ENCODE data around the gene LRP2. TPM values are rescaled to one million over a fixed set of nuclear protein-coding genes. Genes with fewer than 3 reads are reported as not detected.
A peak's percentile ranks its signal among the peaks of the same experiment; 100 is the strongest.

The LRP2 gene
- total and polyA plus RNA-seq, 10 of the 15 experiments (the other 5 are each of a cell fraction or from before 2014, with no cell fraction given), result 0.01 to 0.19 (median 0.06) TPM; not detected in 5

- CTCF ChIA-PET, result interaction anchor here (1.5 kb wide), 1 partner anchor 12 kb away, joined by 5 read pairs; no protein-coding TSS in a partner anchor
- in situ Hi-C loops (cut with MboI), result no loop called here
- Histone ChIP-seq H3K27ac (ENCODE audit: control insufficient read depth, insufficient read depth) (no peak overlapping the region), H4K20me1 (ENCODE audit: control insufficient read depth, insufficient read depth) (no peaks in the 10 kb centered on the region), H3K36me3 (ENCODE audit: control insufficient read depth in 2 of 2, insufficient read depth in 2 of 2, low read length in 1 of 2) (no peaks in the 10 kb centered on the region), H3K4me1 (ENCODE audit: control insufficient read depth, insufficient read depth, low read length) (no peaks in the 10 kb centered on the region), H3K79me2 (ENCODE audit: control insufficient read depth, insufficient read depth, low read length) (no peaks in the 10 kb centered on the region), H3K9me3 (replicated peaks; ENCODE audit: control insufficient read depth, insufficient read depth, low read length) (no peaks in the 10 kb centered on the region), H3K4me2 (ENCODE audit: control insufficient read depth, insufficient read depth) (no peak overlapping the region), H3K9ac (ENCODE audit: control insufficient read depth, insufficient read depth, low read length) (no peak overlapping the region), H3K27me3 (replicated peaks in 1 of 2; ENCODE audit: control insufficient read depth in 2 of 2, insufficient read depth in 2 of 2, low read length in 1 of 2) (no peaks in the 10 kb centered on the region), H2AFZ (ENCODE audit: control insufficient read depth, low read depth, low read length) (no peak overlapping the region), H3K4me3 (no peak overlapping the region)
- WGBS (ENCODE audit: insufficient coverage, insufficient replicate concordance, low lambda C conversion rate, missing lambda C conversion rate), result 35% methylated on average over 3 of the region's 3 CpGs
- DNase-seq (ENCODE audit: low read depth, low spot score), result no peak
- intact Hi-C loops (cut with micrococcal nuclease; ENCODE audit: unreplicated experiment), result loop anchor here (10.0 kb wide), 1 partner anchor 258 kb away; no protein-coding TSS in a partner anchor
- RAD21 ChIA-PET (ENCODE audit: unreplicated experiment), result no interaction called here
- SMC1A ChIA-PET (ENCODE audit: uncharacterized antibody, unreplicated experiment), result no interaction called here
- peak; percentile 51 for ATAC-seq
- peak; percentile 18 for FAIRE-seq
- TF ChIP-seq ETV6 (conservative IDR thresholded peaks at IDR 0.05 in 1 of 2, IDR thresholded peaks at IDR 0.05 in 1 of 2; ENCODE audit: borderline replicate concordance in 1 of 2, low read depth in 1 of 2) (0 out of 4 replicates have a peak, but pooled peaks of 1 of the 2 experiments have one; percentile 31), HDAC6 (IDR thresholded peaks at IDR 0.05; ENCODE audit: unreplicated experiment) (no peak)
- POLR2A ChIA-PET, result no interaction called here
- BruUV-seq (replicated peaks), result no TSS peak
Measured at GRCh38 chr2:169222665-169223064, 139.7 kb downstream of the LRP2 start.

- no peaks in the 10 kb centered on the region for H3K36me3 ChIP-seq (ENCODE audit: control insufficient read depth in 2 of 2, insufficient read depth in 2 of 2, low read length in 1 of 2)
- no peak overlapping the region for H3K27ac ChIP-seq (ENCODE audit: control insufficient read depth, insufficient read depth)
- in situ Hi-C loops (cut with MboI) (no loop called here), intact Hi-C loops (cut with micrococcal nuclease; ENCODE audit: unreplicated experiment) (loop anchor here (10.0 kb wide), 1 partner anchor 257 kb away; no protein-coding TSS in a partner anchor)
- H2AFZ ChIP-seq (ENCODE audit: control insufficient read depth, low read depth, low read length), result no peak overlapping the region
- ChIA-PET SMC1A (ENCODE audit: uncharacterized antibody, unreplicated experiment) (interaction anchor here (0.8 to 2.5 kb wide), 2 partner anchors 11 to 15 kb away, joined by 3 to 5 read pairs; no protein-coding TSS in a partner anchor), RAD21 (ENCODE audit: unreplicated experiment) (interaction anchor here (1.1 kb wide), 1 partner anchor 14 kb away, joined by 3 read pairs; no protein-coding TSS in a partner anchor), CTCF (interaction anchor here (0.8 to 1.4 kb wide), 9 partner anchors 8 to 112 kb away, joined by 3 to 4 read pairs (median 3); no protein-coding TSS in a partner anchor), POLR2A (interaction anchor here (0.6 kb wide), 1 partner anchor 975 kb away, joined by 3 read pairs; no protein-coding TSS in a partner anchor)
- FAIRE-seq (no peak), DNase-seq (ENCODE audit: low read depth, low spot score) (no peak), ATAC-seq (peak; percentile 51)
- no peak overlapping the region for H3K4me2 ChIP-seq (ENCODE audit: control insufficient read depth, insufficient read depth)
- H3K9me3 ChIP-seq (replicated peaks; ENCODE audit: control insufficient read depth, insufficient read depth, low read length), result no peaks in the 10 kb centered on the region
- 1% methylated on average over 5 of the region's 5 CpGs for WGBS (ENCODE audit: insufficient coverage, insufficient replicate concordance, low lambda C conversion rate, missing lambda C conversion rate)
- no TSS peak for BruUV-seq (replicated peaks)
- H3K9ac ChIP-seq (ENCODE audit: control insufficient read depth, insufficient read depth, low read length), result no peak overlapping the region
- H3K27me3 ChIP-seq (replicated peaks in 1 of 2; ENCODE audit: control insufficient read depth in 2 of 2, insufficient read depth in 2 of 2, low read length in 1 of 2), result no peaks in the 10 kb centered on the region; a peak in 1 of 4 replicates
- no peaks in the 10 kb centered on the region for H3K4me1 ChIP-seq (ENCODE audit: control insufficient read depth, insufficient read depth, low read length)
- no peak overlapping the region for H3K4me3 ChIP-seq
- no peaks in the 10 kb centered on the region for H3K79me2 ChIP-seq (ENCODE audit: control insufficient read depth, insufficient read depth, low read length)
- peak; percentile 12; the same call in 1 of the 2 replicates for TF ChIP-seq RAD21 (IDR thresholded peaks at IDR 0.05; ENCODE audit: insufficient read depth, low read depth, low read length)
- TF ChIP-seq, protein P1, sequence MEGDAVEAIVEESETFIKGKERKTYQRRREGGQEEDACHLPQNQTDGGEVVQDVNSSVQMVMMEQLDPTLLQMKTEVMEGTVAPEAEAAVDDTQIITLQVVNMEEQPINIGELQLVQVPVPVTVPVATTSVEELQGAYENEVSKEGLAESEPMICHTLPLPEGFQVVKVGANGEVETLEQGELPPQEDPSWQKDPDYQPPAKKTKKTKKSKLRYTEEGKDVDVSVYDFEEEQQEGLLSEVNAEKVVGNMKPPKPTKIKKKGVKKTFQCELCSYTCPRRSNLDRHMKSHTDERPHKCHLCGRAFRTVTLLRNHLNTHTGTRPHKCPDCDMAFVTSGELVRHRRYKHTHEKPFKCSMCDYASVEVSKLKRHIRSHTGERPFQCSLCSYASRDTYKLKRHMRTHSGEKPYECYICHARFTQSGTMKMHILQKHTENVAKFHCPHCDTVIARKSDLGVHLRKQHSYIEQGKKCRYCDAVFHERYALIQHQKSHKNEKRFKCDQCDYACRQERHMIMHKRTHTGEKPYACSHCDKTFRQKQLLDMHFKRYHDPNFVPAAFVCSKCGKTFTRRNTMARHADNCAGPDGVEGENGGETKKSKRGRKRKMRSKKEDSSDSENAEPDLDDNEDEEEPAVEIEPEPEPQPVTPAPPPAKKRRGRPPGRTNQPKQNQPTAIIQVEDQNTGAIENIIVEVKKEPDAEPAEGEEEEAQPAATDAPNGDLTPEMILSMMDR (IDR thresholded peaks at IDR 0.05 in 2 of 3, conservative IDR thresholded peaks at IDR 0.05 in 1 of 3; ENCODE audit: control insufficient read depth in 2 of 3, extremely low read depth in 1 of 3, insufficient read depth in 1 of 3, low read depth in 3 of 3, low read length in 3 of 3), result peak; percentile 23 to 29 (median 26); a peak in 3 of 6 replicates
- no peak for TF ChIP-seq YBX1 (IDR thresholded peaks at IDR 0.05)
- H4K20me1 ChIP-seq (ENCODE audit: control insufficient read depth, insufficient read depth), result no peaks in the 10 kb centered on the region
Measured at GRCh38 chr2:169221745-169222369, 140.5 kb downstream of the LRP2 start.

Data from GM12878 (cell line).